AG04449 (cell line): ENCODE measurements around the gene C17orf114.

ENCODE experiments used
- CTCF ChIA-PET: fragments of 350-600 bp; formaldehyde crosslinking; extraction: SDS; loops from one replicate; lab custom pipeline; 2021; ENCODE audit warnings: antibody characterized with exemption; lab: Yijun Ruan, JAX
- POLR2A ChIA-PET: fragments of 400-600, 350-600 bp; formaldehyde crosslinking; extraction: SDS; loops from one replicate; lab custom pipeline; 2020; ENCODE audit warnings: antibody characterized with exemption, inconsistent platforms; lab: Yijun Ruan, JAX
- DNase-seq: peaks from one replicate; pipeline ENCODE4 v3.0.0-alpha.2; 2010; ENCODE audit warnings: low read depth, low spot score
- H3K4me3 ChIP-seq: 2 replicates; pipeline ENCODE4 v1.5.1; 2011; ENCODE audit warnings: low read depth, mild to moderate bottlenecking, control low read depth, low read length
- TF ChIP-seq, protein P1 (sequence below): IDR thresholded peaks from one replicate; pipeline ENCODE4 v1.5.1; 2011; ENCODE audit warnings: mild to moderate bottlenecking, moderate library complexity, low read length, control low read depth, inconsistent platforms; ENCODE audit not compliant: insufficient read depth; ENCODE audit errors: missing control alignments

Gene C17orf114

DNA sequence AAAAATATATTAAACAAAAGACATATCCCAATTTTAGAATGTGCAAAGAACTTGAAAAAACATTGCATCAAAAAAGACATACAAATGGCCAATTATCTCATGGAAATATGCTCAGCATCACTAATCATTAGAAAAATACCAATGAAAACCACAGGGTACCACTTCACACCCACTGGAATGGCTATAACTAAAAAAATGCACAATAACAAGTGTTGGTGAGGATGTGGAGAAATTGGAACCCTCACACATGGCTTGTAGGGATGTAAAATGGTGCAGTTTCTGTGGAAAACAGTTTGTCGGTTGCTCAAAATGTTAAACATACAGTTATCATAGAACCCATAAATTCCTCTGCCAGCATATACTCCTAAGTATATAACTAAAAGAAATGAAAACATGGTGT, 7.0 kb downstream of the C17orf114 start:
- H3K4me3 ChIP-seq = no peak overlapping the region
- ChIA-PET CTCF (no interaction called here), POLR2A (no interaction called here)
- DNase-seq = no peak
- TF ChIP-seq, protein P1, sequence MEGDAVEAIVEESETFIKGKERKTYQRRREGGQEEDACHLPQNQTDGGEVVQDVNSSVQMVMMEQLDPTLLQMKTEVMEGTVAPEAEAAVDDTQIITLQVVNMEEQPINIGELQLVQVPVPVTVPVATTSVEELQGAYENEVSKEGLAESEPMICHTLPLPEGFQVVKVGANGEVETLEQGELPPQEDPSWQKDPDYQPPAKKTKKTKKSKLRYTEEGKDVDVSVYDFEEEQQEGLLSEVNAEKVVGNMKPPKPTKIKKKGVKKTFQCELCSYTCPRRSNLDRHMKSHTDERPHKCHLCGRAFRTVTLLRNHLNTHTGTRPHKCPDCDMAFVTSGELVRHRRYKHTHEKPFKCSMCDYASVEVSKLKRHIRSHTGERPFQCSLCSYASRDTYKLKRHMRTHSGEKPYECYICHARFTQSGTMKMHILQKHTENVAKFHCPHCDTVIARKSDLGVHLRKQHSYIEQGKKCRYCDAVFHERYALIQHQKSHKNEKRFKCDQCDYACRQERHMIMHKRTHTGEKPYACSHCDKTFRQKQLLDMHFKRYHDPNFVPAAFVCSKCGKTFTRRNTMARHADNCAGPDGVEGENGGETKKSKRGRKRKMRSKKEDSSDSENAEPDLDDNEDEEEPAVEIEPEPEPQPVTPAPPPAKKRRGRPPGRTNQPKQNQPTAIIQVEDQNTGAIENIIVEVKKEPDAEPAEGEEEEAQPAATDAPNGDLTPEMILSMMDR = no peak

DNA sequence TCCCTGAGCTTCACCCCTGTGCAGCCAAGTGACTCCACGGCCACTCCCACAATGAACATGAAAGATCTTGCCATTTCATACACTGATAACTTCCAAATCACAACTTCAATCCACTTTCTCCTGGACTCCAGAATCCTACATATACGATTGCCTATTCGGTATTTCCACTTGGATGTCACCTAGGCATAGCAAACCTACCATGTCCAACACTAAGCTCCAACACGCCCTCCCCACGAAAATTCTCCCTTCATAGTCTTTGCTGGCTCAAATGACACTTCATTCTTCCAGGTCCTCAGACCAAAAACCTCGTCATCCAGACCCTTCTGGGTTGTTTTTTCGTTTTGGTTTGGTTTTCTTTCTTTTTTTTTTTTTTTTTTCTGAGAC, 11.4 kb downstream of the C17orf114 start:
- ChIA-PET POLR2A (interaction anchor here (0.6 to 1.5 kb wide), 7 partner anchors 8 to 176 kb away, joined by 3 to 6 read pairs (median 3); partner anchors contain the start of genes ARRB2, CHRNE and PLD2), CTCF (interaction anchor here (0.6 to 8.9 kb wide), 33 partner anchors 9 to 560 kb away, joined by 3 to 154 read pairs (median 5); partner anchors contain the start of genes C17orf107, CHRNE, PLD2 and TM4SF5)
- TF ChIP-seq, protein P1 = no peak
- no peak for DNase-seq
- peak overlapping the region; percentile 67 for H3K4me3 ChIP-seq

- ChIA-PET POLR2A (interaction anchor here (0.7 to 1.5 kb wide), 6 partner anchors 11 to 177 kb away, joined by 3 to 6 read pairs (median 4); partner anchors contain the start of genes ARRB2, CHRNE and PLD2), CTCF (interaction anchor here (0.6 to 8.9 kb wide), 43 partner anchors 9 to 643 kb away, joined by 3 to 154 read pairs (median 4); partner anchors contain the start of genes C17orf107, CHRNE, MED11 and PELP1)
- DNase-seq = peak; percentile 17
- peak overlapping the region; percentile 67 for H3K4me3 ChIP-seq
- TF ChIP-seq, protein P1 = peak; percentile 93
Measured at GRCh38 chr17:4789951-4790704, 12.0 kb downstream of the C17orf114 start.

GRCh38 chr17:4789701-4789950, 12.5 kb downstream of the C17orf114 start:
- ChIA-PET POLR2A (interaction anchor here (1.3 to 1.5 kb wide), 3 partner anchors 10 to 80 kb away, joined by 4 to 6 read pairs (median 5); partner anchors contain the start of genes ARRB2 and PLD2), CTCF (interaction anchor here (0.7 to 8.9 kb wide), 32 partner anchors 10 to 366 kb away, joined by 3 to 154 read pairs (median 6); partner anchors contain the start of genes C17orf107, CHRNE, MED11 and PELP1)

GRCh38 chr17:4788807-4789700, 13.1 kb downstream of the C17orf114 start, which contains the start of gene GLTPD2:
Gene GLTPD2 (plus strand): TSS chr17:4788964. CDS start chr17:4789012, 48 bp downstream.
- H3K4me3 ChIP-seq = peak within 1 kb of the TSS; percentile 67
- DNase-seq = no peak
- ChIA-PET POLR2A (interaction anchor here (1.3 to 1.5 kb wide), 3 partner anchors 10 to 79 kb away, joined by 4 to 6 read pairs (median 5); partner anchors contain the start of genes ARRB2 and PLD2), CTCF (interaction anchor here (0.6 to 8.9 kb wide), 35 partner anchors 8 to 365 kb away, joined by 3 to 154 read pairs (median 5); partner anchors contain the start of genes C17orf107, CHRNE, MED11 and PELP1)
- TF ChIP-seq, protein P1 = no peak

More at GRCh38 chr17:4789701-4789950, 12.5 kb downstream of the C17orf114 start:
- TF ChIP-seq, protein P1 = no peak
- DNase-seq = no peak
- peak overlapping the region; percentile 67 for H3K4me3 ChIP-seq
